Measurements from ENCODE around the gene TPM3. TPM values are rescaled to one million over a fixed set of nuclear protein-coding genes. Genes with fewer than 3 reads are reported as not detected.

The TPM3 gene
- total and polyA plus RNA-seq, 2 of the 8 experiments (the other 6 are each of a cell fraction or from before 2014, with no cell fraction given) = 278 to 572 TPM

DNA sequence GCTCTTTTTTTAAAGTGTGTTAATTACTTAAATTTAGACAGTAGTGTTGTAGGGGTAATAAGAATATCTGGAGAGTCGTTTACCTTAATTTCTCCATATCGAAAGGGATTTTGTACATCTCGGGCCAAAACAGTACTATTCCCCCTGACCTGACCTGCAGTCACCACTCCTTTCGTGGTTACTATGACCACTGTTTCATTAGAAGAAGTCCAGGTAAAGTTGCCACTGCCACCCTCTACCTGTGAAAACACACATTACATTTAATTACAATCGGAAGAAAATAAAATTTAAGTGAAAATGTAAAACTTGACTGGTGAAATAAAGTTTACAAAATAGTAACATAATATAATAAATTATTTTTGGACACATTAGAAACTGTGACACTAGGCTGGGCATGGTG is 74.3 kb downstream of the TPM3 start:
- 92% methylated on average over 5 of the region's 5 CpGs; no CpG with 5 or more reads in 1 of the 2 experiments for WGBS, 2 experiments (ENCODE audit: extremely low coverage in 1 of 2, insufficient coverage in 1 of 2, insufficient read length in 1 of 2, insufficient replicate concordance in 2 of 2, low coverage in 1 of 2, low lambda C conversion rate in 2 of 2, missing lambda C conversion rate in 1 of 2)

More for the DNA sequence above, 74.3 kb downstream of the TPM3 start:
- Histone ChIP-seq H3K4me1 (replicated peaks in 1 of 4; ENCODE audit: control insufficient read depth in 3 of 4, insufficient read depth in 4 of 4, low read length in 3 of 4) (no peaks in the 10 kb centered on the region), H3K36me3 (ENCODE audit: control insufficient read depth in 2 of 4, insufficient read depth in 4 of 4, low read length in 3 of 4) (no peaks in the 10 kb centered on the region), H3K9me3 (ENCODE audit: insufficient read depth in 2 of 2, low read depth in 1 of 2, low read length in 1 of 2) (no peaks in the 10 kb centered on the region), H3K79me1 (ENCODE audit: low read depth, low read length) (no peaks in the 10 kb centered on the region), H4K20me1 (replicated peaks in 1 of 2; ENCODE audit: control insufficient read depth in 1 of 2, insufficient read depth in 2 of 2, low read length in 2 of 2) (no peaks in the 10 kb centered on the region), H4K5ac (ENCODE audit: insufficient read length, low read depth, low read length) (no peak overlapping the region), H3K23ac (ENCODE audit: insufficient read length) (no peak overlapping the region), H3K9ac (replicated peaks in 1 of 4; ENCODE audit: extremely low read depth in 1 of 4, low read depth in 3 of 4, low read length in 3 of 4) (no peak overlapping the region), H2AFZ (ENCODE audit: low read length) (no peak overlapping the region), H3K4ac (replicated peaks; ENCODE audit: insufficient read length, low read depth, low read length) (no peak overlapping the region), H3K18ac (ENCODE audit: extremely low read depth, low read length) (no peak overlapping the region), H2BK12ac (ENCODE audit: low read depth, low read length) (no peak overlapping the region), H3K23me2 (ENCODE audit: low read depth, low read length) (no peaks in the 10 kb centered on the region), H2BK5ac (ENCODE audit: low read depth, low read length) (no peak overlapping the region), H3K4me3 (ENCODE audit: extremely low read depth in 1 of 4, insufficient read depth in 2 of 4, low read depth in 3 of 4, low read length in 4 of 4) (no peak overlapping the region), H4K91ac (replicated peaks; ENCODE audit: insufficient read length, low read length) (no peak overlapping the region), H2AK5ac (ENCODE audit: low read depth, low read length) (no peak overlapping the region), H3K27me3 (replicated peaks in 1 of 4; ENCODE audit: control insufficient read depth in 3 of 4, extremely low read depth in 1 of 4, insufficient read depth in 3 of 4, low read length in 3 of 4) (no peaks in the 10 kb centered on the region), H3K4me2 (ENCODE audit: insufficient read depth in 1 of 2, low read depth in 2 of 2, low read length in 2 of 2) (no peak overlapping the region), H3K79me2 (ENCODE audit: control insufficient read depth in 1 of 2, insufficient read depth in 2 of 2, low read length in 2 of 2) (no peaks in the 10 kb centered on the region), H3K14ac (ENCODE audit: insufficient read length) (no peak overlapping the region), H3K27ac (ENCODE audit: low read depth, low read length) (no peak overlapping the region), H3K56ac (replicated peaks; ENCODE audit: insufficient read length, low read depth, low read length) (no peak overlapping the region), H2BK20ac (ENCODE audit: low read length) (no peak overlapping the region), H4K8ac (ENCODE audit: extremely low read depth, insufficient read depth, low read length) (no peak overlapping the region), H2BK120ac (replicated peaks; ENCODE audit: low read depth, low read length) (no peak overlapping the region), H2BK15ac (ENCODE audit: low read length) (no peak overlapping the region)
- CTCF ChIA-PET (ENCODE audit: partially characterized antibody) = no interaction called here
- DNase-seq (ENCODE audit: low read depth in 1 of 2, low spot score in 2 of 2) (no peak), FAIRE-seq (no peak)
- TF ChIP-seq CEBPB (IDR thresholded peaks at IDR 0.05; ENCODE audit: low read depth, low read length) = no peak
- TF ChIP-seq CTCF (IDR thresholded peaks at IDR 0.05; ENCODE audit: control extremely low read depth in 1 of 3, insufficient read depth in 1 of 3, low read depth in 1 of 3, low read length in 3 of 3) = peak in 1 of 3 experiments; percentile 14; a peak in 1 of 4 replicates
- TF ChIP-seq RAD21 (IDR thresholded peaks at IDR 0.05 in 1 of 2, conservative IDR thresholded peaks at IDR 0.05 in 1 of 2; ENCODE audit: low read depth in 2 of 2, low read length in 2 of 2) = peak; percentile 18 to 38; a peak in 3 of 4 replicates
- POLR2A ChIA-PET (ENCODE audit: partially characterized antibody) = interaction anchor here (2.0 kb wide), 1 partner anchor 127 kb away, joined by 9 read pairs; the partner anchor contains the start of gene RPS27
